Myocyte (in vitro differentiated cells): ENCODE results near the gene FMR1. TPM values are rescaled to one million over a fixed set of nuclear protein-coding genes. Genes with fewer than 3 reads are reported as not detected.

ENCODE experiments used
- total RNA-seq: library from RNA; depleted of rRNA; stranded (reverse); fragments of >200 nt; gene quantifications from 2 replicates; pipeline ENCODE4 v1.2.3, GENCODE V29; 2014

The FMR1 gene
- total RNA-seq, 1 donor from 2014 or later = 25.6 TPM

Other genes with a start within 250 kb of the FMR1 start
- not detected in 2 replicates for gene FMR1NB, start 69.4 kb downstream of the FMR1 start, total RNA-seq